Activated T-cell treated with anti-CD3 and anti-CD28 coated beads for 1 hour (primary cell): ENCODE data around the gene AKR1B15.
"Not testable (repeated sequence)": the region's sequence is repeated elsewhere in the genome, so short reads cannot be mapped to it uniquely, and the experiment has no call there.

Experiments
- DNase-seq: peaks from one replicate; pipeline ENCODE4 v3.0.0-alpha.2; 2020; ENCODE audit warnings: low read depth

AKR1B15 gene

DNA sequence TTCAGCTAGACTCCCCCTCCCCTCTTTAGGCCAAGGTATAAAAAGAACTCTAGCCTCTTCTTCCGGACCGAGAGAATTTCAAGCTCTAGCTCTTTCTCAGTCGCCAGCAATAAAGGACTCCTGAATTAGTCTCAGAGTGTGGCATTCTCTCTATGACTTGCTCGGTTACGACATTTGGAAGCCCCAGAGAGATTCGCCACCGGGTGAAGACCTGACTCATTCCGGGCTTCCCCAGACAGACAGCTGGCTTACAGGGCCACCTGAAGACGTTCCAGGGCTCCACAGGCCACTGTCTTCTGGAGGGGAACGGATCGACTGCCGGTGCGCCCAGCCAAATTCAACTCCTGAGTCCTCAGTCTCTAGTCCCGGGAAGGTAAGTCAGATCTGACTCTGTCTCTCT is at the start of gene AKR1B15:
Gene AKR1B15 (plus strand): TSS at position 234 of the 400 bp plus-strand sequence. CDS start 15,510 bp downstream, outside the sequence.
- DNase-seq, result no peak

DNA sequence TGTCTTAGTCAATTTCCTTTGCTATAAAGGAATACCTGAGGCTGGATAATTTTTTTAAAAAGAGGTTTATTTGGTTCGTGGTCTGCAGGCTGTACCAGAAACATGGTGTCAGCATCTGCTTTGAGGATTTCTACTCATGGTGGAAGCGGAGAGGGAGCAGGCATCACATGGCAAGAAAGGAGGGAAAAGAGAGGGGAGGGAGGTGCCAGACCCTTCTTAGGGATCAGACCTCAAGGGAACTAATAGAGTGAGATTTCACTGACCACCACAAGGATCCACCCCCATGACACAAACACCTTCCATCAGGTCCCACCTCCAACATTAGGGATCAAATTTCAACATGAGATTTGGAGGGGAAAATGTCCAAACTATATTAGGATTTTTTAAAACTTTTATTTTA is 48.5 kb upstream of the AKR1B15 start:
- no peak for DNase-seq

DNA sequence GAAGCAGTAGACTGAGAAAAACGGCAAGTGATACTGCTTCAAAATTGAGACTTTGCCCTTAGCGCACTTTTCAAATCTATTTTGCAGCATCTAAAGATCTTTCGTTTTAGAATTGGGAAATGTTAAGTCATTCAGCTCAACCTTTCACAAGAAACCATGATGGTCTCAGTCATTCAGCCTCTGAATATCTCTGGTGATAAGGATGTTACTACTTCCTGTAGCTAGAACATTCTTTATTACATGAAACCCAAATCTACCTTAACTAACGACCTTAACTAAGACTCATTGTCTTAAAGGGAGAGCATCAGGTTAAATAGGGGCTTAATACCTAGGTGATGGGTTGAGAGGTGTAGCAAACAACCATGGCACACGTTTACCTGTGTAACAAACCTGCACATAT is 47.9 kb upstream of the AKR1B15 start:
- no peak for DNase-seq

DNA sequence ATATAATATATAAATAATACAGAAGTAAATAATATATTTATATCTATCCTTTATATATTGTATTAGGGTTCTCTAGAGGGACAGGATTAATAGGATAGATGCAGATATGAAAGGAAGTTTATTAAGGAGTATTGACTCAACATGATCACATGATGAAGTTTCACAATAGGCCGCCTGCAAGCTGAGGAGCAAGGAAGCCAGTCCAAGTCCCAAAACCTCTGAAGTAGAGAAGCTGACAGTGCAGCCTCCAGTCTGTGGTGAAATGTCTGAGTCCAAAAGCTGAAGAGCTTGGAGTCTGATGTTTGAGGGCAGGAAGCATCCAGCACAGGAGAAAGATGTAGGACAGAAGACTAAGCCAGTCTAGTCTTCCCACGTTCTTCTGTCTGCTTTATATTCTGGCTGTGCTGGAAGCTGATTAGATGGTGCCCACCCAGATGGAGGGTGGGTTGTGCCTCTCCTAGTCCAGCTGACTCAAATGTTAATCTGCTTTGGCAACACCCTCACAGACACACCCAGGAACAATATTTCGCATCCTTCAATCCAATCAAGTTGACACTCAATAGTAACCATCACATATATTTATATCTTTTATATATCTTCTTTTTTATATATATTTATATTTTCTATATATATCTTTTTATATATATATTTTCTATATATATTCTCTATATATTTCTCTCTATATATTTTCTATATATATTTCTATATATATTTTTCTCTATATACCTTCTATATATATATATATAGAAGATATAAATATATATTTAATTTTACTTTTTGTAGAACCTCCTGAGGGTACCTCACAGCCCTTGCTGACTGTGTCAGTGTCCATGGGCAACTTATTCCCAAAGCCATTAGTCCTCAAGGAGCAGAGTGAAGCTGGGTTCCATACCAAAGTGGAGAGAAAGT is 46.2 kb upstream of the AKR1B15 start:
- DNase-seq, result no peak

DNA sequence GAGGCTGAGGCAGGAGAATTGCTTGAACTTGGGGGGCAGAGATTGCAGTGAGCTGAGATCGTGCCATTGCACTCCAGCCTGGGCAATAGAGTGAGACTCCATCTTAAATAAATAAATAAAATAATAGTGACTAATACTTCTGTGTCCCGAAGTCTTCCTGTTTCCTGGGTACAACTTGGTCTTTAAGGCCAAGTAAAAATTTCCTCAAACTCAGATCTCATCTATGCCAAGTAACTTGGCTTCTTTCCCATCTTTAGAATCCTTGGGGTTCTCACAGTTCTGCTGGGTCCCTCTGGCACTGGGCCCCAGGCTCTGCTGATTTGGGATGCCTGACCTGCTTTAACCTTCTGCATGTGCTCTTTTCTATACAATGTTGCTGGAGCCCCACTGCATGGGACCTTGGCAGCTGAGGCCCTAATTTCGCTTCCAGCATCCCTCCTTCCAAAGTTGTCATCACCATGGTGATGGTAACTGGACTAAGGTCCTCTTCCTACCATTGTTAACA is 44.2 kb upstream of the AKR1B15 start:
- no peak for DNase-seq

DNA sequence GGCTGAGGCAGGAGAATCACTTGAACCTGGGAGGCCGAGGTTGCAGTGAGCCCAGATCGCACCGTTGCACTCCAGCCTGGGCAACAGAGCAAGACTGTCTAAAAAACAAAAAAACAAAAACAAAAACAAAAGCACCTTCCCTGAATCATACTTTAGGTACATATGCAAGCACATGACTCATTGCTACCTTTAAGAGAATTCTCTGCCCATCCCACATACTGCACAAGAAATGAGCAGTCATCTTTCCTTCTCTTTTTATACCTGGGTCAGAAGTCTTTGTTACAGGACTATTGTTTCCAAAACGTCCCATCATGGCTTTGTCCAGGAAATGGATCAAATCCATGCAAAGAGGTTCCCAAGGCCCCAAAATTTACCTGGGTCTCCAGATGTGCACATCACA is 43.1 kb upstream of the AKR1B15 start:
- no peak for DNase-seq

DNA sequence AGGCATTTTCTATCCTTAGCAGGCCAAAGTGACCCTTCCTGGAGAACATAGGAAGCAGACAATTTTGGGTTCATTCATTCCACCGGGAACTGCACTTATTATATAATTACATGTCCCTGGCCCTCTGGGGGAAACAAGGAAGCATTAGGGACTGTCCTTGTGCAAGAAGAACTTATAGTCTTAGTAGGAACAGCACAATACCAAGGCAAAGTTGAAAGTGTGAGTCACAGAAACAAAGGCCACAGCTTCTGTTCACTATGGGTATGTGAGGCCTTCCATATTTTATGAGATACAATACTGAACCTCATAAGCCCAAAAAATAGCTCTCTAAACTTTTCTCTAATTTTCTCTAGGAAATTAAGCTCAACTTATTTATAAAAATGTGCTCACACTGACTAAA is 39.9 kb upstream of the AKR1B15 start:
- DNase-seq, result no peak

DNA sequence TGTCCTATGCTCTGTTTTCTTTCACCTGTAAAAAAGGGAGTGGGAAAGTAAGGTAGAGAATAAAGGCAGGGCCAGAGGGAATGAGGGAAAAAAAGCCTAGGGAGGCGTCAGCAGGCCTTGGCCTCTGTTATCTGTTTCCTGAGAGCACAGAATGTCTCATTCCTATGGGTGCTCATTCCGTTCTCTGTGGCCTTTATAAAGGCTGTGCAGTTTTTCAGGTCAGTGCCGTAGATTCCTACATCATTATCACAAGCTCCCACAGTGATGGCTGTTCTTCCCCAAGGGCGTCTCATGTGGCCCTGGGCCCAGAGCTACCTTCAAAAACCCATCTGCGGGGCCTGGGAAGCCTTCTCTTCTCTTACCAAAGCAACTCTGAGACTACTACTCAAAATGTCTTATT is 38.3 kb upstream of the AKR1B15 start:
- DNase-seq, result no peak

DNA sequence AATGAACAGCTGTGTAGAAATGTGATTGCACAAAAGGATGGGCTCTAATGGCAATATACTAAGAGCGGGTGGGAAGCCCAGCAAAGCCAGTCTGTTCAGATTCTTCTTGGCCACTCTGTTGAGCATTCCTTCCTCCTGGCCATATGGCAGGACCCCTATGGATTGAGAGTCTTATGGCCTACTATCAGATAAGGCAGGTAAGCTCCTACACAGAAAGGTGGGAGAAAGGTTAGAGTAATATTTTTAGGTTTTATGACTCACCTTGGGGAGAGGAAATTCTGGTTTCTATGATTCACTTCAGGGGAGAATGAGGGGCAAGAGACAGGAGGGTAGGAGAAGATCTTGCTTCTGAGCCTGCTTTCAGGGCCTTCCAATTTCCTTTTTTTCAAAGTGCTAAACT is 36.6 kb upstream of the AKR1B15 start:
- no peak for DNase-seq

DNA sequence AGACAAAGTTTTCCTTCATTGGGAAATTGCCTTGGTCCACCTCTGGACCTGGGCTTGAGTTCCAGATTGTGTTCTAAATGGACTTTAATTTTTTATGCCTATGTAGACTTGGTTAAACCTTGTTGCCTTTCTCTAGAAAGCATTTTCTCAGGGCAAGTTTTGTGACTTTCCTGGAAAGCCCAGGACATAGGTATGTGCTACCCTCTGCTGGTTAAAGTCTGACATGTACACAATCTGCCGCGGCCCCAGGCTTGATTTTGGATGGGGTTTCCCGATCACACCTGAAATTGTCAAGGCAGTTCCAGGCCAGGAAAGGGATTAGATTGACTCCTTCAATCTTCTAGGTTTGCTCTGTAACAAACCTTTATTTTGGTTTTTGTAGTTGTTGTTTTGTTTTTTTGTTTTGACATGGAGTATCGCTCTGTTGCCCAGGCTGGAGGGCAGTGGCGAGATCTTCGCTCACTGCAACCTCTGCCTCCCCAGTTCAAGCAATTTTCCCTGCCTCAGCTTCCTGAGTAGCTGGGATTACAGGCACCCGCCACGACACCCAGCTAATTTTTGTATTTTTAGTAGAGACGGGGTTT is 35.6 kb upstream of the AKR1B15 start:
- no peak for DNase-seq

DNA sequence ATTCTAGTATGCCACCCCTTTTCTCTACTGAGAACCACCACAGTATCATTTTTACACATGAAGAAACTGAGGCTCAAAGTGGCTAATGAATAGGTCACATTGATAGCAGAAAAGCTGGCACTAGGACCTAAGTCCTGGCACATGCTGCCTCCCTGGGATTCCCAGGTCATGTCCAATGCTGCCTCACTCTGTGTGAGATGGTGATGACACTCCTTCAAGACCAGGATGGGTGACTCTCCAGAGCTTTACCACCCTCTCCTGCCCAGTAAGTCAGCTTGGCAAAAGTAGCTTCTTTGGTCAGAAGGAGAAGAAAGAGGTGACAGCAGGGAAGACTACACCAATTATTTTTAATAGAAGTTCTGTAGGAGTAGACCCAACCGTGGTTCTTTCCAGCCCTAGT is 34.8 kb upstream of the AKR1B15 start:
- DNase-seq, result no peak

DNA sequence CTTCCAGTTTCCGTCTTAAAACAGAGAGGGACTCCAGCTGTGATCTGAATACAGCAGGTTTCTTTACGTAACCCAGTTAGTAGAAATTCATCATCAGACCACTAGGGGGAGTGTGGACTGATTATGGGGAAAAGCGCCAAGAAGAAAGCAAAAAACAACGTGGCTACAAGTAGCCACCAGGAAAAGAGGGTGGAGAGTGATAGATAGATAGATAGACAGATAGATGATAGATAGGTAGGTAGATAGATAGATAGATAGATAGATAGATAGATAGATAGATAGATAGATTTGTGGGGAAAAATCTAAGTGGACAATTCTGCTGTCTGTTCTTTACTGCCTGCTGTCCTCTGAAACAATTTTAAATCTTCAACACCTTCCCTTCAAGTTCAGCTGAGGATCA is 34.2 kb upstream of the AKR1B15 start:
- no peak for DNase-seq

DNA sequence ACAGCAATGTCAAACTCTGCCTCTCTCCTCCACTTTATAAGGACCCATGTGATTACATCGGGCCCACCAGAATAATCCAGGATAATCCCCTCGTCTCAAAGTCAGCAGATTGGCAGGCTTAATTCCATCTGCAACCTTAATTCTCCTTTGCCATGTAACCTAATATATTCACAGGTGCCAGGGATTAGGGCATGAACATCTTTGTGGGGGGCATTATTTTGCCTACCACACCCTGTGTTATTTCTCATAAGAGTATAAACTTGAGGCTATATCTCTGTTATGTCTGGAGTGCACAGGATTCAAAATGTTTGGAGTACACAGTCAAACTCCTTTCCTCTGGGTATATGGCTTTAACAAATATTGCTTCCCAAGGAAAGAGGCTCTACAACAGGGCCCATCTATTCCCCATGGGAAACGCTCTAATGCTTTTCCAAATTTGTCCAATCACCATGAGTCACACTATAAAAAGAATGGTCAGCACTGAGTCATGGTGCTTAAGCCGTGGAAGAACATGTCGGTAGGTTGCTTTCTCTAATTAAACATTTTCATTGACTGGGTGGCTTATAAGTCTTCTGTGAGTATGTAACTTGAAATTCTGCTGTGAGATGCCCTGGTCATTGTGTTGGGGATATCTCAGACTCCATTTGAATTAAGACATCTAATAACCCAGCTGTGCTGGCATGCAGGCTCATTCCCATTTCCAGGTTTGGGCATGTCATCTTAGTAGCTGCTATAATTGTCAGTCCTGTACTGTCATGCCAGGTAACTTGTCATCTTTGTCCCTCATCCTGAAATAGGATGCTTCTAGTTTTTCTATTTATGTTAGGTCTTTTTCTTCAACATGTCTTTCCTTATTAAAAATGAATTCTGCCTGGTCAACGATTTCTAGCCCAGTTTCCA is 33.1 kb upstream of the AKR1B15 start:
- DNase-seq, result no peak

DNA sequence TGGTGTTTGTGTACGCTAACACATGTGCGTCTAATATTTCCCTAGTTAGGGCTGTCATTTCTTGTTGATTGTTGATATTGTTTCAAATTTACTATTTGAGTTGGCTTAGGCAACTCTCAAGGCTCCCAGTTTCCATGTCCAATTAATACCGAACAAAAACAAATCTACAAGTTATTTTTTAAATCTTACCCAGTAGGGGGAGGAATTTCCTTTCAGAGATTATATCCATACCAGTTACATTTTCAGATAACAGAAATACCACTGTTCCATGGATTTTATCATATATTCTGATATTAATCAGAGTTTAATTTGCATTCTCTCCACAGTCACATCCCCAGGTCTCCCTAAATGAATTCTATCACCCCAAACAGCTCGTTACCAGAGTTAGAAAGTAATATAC is 28.8 kb upstream of the AKR1B15 start:
- DNase-seq, result no peak

DNA sequence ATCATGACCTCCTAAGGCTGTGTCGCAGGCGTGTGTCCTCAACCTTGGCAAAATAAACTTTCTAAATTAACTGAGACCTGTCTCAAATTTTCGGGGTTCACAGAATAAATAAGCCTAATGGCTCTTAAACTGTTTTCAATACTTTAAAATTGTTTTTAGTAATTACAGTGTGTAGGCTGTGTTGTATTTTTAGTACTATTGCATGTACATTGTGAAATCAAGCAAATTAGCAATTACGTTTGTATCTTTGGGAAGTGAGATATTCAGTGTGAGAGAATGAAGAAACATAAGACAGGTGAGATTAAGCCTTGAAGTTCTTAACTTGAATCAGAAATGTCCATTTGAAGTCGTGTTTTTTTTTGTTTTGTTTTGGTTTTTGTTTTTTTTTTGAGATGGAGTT is 26.3 kb upstream of the AKR1B15 start:
- DNase-seq, result no peak

DNA sequence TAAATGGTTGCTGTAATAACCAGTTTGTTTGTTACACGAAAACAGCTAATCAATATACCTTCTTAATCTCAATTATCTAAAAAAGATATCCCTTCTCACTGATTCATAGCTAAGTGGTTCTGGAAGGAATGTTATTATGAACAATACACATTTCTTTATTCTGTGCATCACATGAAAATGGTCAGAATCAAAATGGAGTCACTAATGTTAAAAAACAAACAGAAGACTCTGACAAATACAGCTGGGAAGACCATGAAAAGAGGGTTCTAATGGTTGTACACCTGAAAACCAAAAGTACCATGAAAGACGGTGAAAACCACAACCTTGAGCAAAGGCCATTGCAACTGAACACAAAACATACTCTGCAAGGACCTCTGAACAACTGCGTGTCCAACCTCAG is 23.5 kb upstream of the AKR1B15 start:
- DNase-seq, result not testable (repeated sequence)

DNA sequence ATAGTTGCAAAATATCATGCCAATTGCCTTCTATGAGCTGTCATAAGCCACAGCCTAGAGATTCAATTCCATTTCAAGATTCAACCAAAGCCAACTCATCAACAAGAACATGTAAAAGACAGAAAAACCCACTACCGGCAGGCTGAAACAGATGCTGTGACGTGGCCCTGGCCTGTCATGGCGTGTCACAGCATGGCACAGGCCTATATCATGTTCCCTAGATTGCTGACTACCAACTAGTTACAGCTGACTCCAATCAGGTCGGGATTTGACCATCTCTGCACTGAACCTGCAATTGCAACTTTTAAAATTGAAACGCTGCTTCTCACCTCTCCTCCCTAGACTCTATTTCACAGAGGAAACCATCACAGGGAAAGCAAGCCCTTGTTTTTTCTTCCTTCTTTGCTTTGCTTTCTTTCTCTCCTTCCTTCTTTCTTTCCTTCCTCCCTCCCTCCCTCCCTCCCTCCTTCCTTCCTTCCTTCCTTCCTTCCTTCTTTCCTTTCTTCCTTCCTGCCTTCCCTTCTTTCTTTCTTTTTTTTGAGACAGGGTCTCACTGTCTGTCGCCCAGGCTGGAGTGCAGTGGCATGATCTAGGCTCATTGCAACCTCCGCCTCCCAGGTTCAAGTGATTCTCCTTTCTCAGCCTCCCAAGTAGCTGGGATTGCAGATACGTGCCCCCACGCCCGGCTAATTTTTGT is 22.2 kb upstream of the AKR1B15 start:
- DNase-seq, result not testable (repeated sequence)

DNA sequence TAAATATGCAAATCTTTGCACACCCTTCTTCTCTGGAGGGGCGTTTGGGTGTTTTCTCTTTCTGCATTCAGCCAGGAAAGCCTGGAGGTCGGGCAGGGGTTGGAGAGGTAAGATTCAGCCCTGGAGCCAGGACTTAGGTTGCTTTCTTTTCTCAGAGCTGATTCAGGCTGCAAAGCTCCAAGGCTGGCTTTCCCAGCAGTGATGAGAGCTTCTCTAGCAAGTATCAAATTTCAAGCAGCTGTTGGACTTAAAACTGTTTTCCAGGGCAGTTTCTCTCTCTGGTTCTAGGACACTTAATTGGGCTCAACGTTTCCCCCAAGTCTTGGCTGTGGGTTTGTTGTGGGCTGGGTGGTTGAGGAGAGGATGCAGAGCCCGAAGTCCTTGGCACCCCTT is 20.9 kb upstream of the AKR1B15 start:
- DNase-seq, result no peak

DNA sequence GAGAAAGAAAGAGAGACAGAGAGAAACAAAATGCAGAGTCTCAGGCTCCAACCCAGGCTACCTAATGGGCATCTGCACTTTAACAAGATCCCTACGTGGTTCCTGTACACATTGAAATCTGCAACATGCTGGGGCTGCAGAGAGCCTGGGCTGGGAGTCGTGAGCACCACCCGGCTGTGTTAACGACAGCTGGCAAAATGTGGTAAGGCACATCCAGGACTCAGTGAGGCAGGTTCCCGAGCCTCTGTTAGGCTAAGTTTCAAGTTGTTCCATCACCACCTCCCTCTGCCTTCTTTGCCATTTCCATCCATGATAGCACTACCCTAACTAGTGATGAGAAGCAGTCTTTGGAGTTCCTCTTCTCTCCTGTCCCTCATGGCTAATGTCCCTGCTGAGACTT is 20.2 kb upstream of the AKR1B15 start:
- DNase-seq, result no peak

DNA sequence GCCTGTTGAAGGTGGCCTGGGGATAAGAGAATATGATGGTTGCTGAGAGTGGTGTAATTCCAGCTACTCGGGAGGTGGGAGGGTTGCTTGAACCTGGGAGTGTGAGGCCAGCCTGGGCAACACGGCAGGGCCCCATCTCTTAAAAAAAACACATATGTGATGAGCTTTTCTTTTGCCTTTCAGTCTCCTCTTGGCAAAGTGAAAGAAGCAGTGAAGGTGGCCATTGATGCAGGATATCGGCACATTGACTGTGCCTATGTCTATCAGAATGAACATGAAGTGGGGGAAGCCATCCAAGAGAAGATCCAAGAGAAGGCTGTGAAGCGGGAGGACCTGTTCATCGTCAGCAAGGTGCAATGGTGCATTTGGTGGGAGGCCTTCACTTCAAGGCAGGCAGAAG is 18.4 kb upstream of the AKR1B15 start:
- DNase-seq, result no peak

DNA sequence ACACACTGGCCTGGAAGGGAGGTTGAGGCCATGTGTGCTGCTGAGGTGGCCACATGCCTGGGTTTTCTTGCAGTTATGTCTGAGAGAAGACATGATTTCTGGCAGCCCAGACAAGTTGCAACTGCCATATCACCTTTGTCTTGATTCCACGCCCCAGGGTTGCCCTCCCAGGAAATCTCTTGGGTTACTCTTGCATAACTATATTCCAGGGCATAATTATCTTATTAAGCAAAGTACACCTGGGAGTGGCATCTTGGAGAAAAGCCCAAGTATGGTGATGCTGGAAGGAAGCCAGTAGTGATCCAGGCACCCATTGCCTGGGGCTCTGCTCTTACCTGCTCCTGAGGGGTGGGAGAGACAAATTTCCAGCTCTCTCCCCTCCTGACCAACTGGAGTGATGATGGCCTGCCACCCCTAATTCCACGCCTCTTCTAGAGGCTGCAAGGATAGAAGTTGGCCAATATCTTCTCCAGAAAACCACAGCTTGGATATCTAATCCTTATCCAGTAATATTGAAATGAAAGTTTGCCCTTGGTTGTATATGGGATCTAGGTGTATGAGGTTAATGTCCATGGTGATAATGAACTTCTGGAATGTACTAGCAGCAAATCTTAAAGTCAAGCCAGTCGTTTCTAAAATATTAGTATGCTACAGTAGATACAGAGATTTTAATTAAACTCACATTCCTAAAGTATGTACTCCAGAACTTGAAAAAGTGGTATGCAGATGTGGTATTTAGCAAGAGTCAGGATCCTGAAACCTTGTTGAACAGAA is 16.5 kb upstream of the AKR1B15 start:
- no peak for DNase-seq
